ENCODE measurements around the gene EIPR1.

EIPR1 gene

DNA sequence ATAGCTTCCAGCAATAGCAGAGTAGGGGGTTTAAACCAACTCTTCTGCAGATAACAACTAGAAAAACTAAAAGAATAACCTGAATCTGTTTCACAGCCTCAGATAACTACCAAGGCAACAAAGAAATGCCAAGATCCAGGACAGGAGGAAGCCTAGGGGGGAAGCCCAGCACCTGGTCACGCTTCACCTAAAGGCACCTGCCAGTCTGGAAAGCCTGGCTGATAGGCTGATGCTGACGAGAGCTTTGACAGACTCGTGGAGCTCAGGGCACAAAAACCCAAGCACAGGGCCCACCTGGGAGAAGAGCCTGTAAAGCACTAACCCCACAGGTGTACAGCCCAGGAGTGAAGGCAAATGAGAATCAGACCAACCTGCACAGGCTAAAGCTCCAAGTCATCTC, 22.6 kb downstream of the EIPR1 start:
- H3K4me3 ChIP-seq (ENCODE audit: low read depth, low read length) = no peak overlapping the region
- H3K27me3 ChIP-seq (ENCODE audit: insufficient read depth, low read depth, severe bottlenecking) = no peaks in the 10 kb centered on the region
- H3K9me3 ChIP-seq (ENCODE audit: severe bottlenecking) = no peaks in the 10 kb centered on the region
- TF ChIP-seq, protein P1, sequence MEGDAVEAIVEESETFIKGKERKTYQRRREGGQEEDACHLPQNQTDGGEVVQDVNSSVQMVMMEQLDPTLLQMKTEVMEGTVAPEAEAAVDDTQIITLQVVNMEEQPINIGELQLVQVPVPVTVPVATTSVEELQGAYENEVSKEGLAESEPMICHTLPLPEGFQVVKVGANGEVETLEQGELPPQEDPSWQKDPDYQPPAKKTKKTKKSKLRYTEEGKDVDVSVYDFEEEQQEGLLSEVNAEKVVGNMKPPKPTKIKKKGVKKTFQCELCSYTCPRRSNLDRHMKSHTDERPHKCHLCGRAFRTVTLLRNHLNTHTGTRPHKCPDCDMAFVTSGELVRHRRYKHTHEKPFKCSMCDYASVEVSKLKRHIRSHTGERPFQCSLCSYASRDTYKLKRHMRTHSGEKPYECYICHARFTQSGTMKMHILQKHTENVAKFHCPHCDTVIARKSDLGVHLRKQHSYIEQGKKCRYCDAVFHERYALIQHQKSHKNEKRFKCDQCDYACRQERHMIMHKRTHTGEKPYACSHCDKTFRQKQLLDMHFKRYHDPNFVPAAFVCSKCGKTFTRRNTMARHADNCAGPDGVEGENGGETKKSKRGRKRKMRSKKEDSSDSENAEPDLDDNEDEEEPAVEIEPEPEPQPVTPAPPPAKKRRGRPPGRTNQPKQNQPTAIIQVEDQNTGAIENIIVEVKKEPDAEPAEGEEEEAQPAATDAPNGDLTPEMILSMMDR (IDR thresholded peaks at IDR 0.05; ENCODE audit: low read depth, low read length) = no peak
- no peak overlapping the region for H3K27ac ChIP-seq
- no peak for DNase-seq
- H3K36me3 ChIP-seq = peaks cover 23% of the 10 kb centered on the region

DNA sequence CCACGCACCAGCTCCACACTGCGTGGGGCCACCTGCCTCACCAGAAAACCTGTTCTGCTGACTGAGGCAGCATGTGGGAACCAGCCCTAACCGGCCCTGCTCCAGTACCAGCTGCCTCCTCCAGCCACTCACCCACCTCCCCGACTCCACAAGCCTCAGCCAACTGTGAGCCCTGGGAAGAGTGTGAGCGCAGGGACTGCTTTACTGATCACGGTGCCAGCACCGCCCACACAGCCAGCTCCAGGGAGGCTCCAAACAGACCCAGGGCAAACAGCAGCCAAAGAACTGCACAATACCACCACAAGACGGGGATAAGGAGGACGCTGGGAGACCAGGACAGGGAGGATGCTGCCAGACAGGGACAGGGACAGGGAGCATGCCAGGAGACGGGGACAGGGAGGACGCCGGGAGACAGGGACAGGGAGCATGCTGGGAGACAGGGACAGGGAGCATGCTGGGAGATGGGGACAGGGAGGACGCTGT, 28.4 kb downstream of the EIPR1 start:
- no peak for DNase-seq
- Histone ChIP-seq H3K27me3 (ENCODE audit: insufficient read depth, low read depth, severe bottlenecking) (no peaks in the 10 kb centered on the region), H3K36me3 (peaks cover 29% of the 10 kb centered on the region), H3K4me3 (ENCODE audit: low read depth, low read length) (no peak overlapping the region), H3K9me3 (ENCODE audit: severe bottlenecking) (no peaks in the 10 kb centered on the region), H3K27ac (no peak overlapping the region)
- TF ChIP-seq, protein P1 (IDR thresholded peaks at IDR 0.05; ENCODE audit: low read depth, low read length) = no peak

DNA sequence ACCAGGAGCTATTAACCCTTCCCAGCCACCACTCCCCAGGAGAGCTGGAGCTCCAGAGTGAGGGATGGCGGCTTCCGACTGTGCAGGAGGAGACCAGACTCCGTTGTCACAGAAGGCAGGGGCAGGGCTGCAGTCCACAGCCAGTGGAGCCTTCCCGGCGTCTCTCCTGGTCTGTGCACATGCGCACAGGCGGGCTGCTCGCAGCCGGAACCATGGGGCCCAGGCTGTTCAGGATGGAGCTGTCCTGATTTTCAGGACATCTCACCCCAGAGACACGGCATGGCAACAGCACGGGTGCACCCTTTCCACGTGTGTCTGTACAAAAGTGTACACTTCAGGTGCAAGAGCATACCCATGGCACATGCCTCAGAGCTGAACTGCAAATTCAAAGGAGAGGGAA, 28.9 kb downstream of the EIPR1 start:
- Histone ChIP-seq H3K4me3 (ENCODE audit: low read depth, low read length) (no peak overlapping the region), H3K27me3 (ENCODE audit: insufficient read depth, low read depth, severe bottlenecking) (no peaks in the 10 kb centered on the region), H3K9me3 (ENCODE audit: severe bottlenecking) (no peaks in the 10 kb centered on the region), H3K27ac (no peak overlapping the region), H3K36me3 (peaks cover 25% of the 10 kb centered on the region)
- TF ChIP-seq, protein P1 (IDR thresholded peaks at IDR 0.05; ENCODE audit: low read depth, low read length) = no peak
- DNase-seq = no peak

DNA sequence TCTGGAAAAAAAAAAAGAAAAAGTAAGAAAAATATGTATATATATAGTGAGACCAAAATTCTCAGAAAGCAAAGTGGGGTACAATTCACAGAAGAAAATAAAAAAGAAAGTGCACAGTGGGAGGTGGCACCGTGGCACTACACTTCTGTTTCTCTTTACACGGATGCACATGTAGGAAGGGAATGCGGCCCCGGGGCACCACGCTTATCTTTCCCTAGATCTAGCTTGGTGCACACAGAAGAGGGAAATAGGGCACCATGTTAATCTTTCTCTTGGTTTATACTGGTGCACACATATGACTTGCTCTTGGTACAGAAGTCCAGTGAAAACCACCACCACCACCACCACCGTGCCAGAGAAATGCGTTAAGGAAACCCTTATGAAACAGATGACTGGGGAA, 32.0 kb downstream of the EIPR1 start:
- peaks cover 11% of the 10 kb centered on the region for H3K36me3 ChIP-seq
- no peaks in the 10 kb centered on the region for H3K9me3 ChIP-seq (ENCODE audit: severe bottlenecking)
- H3K27ac ChIP-seq = no peak overlapping the region
- DNase-seq = no peak
- TF ChIP-seq, protein P1 (IDR thresholded peaks at IDR 0.05; ENCODE audit: low read depth, low read length) = no peak
- H3K4me3 ChIP-seq (ENCODE audit: low read depth, low read length) = no peak overlapping the region
- no peaks in the 10 kb centered on the region for H3K27me3 ChIP-seq (ENCODE audit: insufficient read depth, low read depth, severe bottlenecking)

DNA sequence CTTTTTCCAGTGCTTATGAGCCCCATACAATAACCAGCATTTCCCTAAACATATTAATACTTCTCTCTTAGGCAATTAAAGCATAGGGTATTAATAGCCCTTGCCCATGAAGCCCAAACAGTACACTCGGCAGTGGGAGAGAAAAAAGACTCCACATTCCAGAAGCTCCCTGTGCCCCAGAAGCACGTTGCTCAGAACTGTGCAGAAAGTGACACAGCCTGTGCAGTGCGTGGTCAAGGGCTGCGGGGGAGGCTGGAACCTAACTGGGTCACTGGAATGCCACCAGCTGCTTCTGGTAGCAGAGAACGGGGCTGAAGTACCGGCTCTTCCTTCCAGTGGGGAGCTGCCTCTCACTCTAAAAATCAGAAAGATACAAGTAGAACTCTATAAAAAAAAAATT, 32.7 kb downstream of the EIPR1 start:
- Histone ChIP-seq H3K27ac (no peak overlapping the region), H3K27me3 (ENCODE audit: insufficient read depth, low read depth, severe bottlenecking) (no peaks in the 10 kb centered on the region), H3K4me3 (ENCODE audit: low read depth, low read length) (no peak overlapping the region), H3K9me3 (ENCODE audit: severe bottlenecking) (no peaks in the 10 kb centered on the region), H3K36me3 (peaks cover 7% of the 10 kb centered on the region)
- no peak for DNase-seq
- TF ChIP-seq, protein P1 (IDR thresholded peaks at IDR 0.05; ENCODE audit: low read depth, low read length) = no peak

DNA sequence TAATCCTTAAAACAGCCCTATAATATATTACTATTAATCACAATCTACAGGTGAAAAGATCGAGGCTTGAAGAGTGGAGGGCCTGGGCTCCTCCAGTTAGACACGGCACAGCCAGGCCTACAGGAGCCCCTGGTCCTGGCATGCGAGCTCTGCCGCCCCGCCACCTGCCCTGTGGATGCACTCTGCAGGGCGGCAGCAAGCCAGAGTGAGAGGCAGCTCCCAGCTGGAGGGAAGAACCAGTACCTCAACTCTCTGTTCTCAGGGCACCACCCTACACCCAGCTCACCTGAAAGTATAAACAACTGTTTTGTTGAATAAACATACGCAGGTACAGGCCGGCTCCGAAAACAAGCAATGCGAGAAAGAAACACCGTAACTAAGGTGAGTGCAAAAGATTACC, 34.6 kb downstream of the EIPR1 start:
- DNase-seq = no peak
- no peak overlapping the region for H3K4me3 ChIP-seq (ENCODE audit: low read depth, low read length)
- peaks cover 7% of the 10 kb centered on the region for H3K36me3 ChIP-seq
- TF ChIP-seq, protein P1 (IDR thresholded peaks at IDR 0.05; ENCODE audit: low read depth, low read length) = no peak
- H3K27ac ChIP-seq = no peak overlapping the region
- no peaks in the 10 kb centered on the region for H3K27me3 ChIP-seq (ENCODE audit: insufficient read depth, low read depth, severe bottlenecking)
- no peaks in the 10 kb centered on the region for H3K9me3 ChIP-seq (ENCODE audit: severe bottlenecking)

All from WERI-Rb-1 (cell line).